ENCODE data around the gene ASZ1.

DNA sequence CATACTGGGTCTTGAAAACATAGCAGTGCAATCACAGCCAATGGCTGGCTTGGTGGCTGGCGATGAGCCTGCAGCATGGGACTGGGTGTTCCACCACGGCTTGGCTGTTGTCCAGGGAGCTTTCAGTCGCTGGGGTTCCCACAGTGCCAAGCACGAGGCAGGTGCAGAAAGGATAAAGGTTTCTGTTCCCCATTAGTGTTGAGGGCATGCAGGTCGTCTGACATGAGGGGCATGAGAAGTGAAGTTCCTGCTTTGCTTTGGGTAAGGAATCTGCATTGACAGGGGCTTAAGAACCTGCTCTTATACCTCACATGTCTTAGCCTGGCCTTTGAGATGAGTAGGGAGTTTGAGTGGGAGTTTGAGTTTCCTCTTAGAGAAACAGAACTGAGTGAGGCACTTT is 43.5 kb upstream of the ASZ1 start:
- no peak for TF ChIP-seq SMC3 (IDR thresholded peaks at IDR 0.05; ENCODE audit: low read depth, low read length)
- no peak for TF ChIP-seq MXI1 (IDR thresholded peaks at IDR 0.05; ENCODE audit: borderline replicate concordance, low read depth, low read length)
- TF ChIP-seq, protein P1, sequence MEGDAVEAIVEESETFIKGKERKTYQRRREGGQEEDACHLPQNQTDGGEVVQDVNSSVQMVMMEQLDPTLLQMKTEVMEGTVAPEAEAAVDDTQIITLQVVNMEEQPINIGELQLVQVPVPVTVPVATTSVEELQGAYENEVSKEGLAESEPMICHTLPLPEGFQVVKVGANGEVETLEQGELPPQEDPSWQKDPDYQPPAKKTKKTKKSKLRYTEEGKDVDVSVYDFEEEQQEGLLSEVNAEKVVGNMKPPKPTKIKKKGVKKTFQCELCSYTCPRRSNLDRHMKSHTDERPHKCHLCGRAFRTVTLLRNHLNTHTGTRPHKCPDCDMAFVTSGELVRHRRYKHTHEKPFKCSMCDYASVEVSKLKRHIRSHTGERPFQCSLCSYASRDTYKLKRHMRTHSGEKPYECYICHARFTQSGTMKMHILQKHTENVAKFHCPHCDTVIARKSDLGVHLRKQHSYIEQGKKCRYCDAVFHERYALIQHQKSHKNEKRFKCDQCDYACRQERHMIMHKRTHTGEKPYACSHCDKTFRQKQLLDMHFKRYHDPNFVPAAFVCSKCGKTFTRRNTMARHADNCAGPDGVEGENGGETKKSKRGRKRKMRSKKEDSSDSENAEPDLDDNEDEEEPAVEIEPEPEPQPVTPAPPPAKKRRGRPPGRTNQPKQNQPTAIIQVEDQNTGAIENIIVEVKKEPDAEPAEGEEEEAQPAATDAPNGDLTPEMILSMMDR (conservative IDR thresholded peaks at IDR 0.05; ENCODE audit: low read depth, low read length) = no peak
- TF ChIP-seq POLR2A (IDR thresholded peaks at IDR 0.05; ENCODE audit: low read depth, low read length) = no peak
- no peak for TF ChIP-seq FOS (IDR thresholded peaks at IDR 0.05; ENCODE audit: low read depth, low read length)
- TF ChIP-seq MAZ (IDR thresholded peaks at IDR 0.05; ENCODE audit: borderline replicate concordance, low read depth, low read length) = no peak
- TF ChIP-seq, protein P2, sequence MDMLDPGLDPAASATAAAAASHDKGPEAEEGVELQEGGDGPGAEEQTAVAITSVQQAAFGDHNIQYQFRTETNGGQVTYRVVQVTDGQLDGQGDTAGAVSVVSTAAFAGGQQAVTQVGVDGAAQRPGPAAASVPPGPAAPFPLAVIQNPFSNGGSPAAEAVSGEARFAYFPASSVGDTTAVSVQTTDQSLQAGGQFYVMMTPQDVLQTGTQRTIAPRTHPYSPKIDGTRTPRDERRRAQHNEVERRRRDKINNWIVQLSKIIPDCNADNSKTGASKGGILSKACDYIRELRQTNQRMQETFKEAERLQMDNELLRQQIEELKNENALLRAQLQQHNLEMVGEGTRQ (IDR thresholded peaks at IDR 0.05; ENCODE audit: low read depth, low read length) = no peak
- TF ChIP-seq MAFK (IDR thresholded peaks at IDR 0.05; ENCODE audit: low read depth, low read length) = no peak
- no peak for TF ChIP-seq RFX5 (IDR thresholded peaks at IDR 0.05; ENCODE audit: low read depth, low read length)
- TF ChIP-seq, protein P3, sequence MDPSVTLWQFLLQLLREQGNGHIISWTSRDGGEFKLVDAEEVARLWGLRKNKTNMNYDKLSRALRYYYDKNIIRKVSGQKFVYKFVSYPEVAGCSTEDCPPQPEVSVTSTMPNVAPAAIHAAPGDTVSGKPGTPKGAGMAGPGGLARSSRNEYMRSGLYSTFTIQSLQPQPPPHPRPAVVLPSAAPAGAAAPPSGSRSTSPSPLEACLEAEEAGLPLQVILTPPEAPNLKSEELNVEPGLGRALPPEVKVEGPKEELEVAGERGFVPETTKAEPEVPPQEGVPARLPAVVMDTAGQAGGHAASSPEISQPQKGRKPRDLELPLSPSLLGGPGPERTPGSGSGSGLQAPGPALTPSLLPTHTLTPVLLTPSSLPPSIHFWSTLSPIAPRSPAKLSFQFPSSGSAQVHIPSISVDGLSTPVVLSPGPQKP (IDR thresholded peaks at IDR 0.05; ENCODE audit: borderline replicate concordance, low read depth, low read length) = no peak
